Activated T-helper 1 cell treated with anti-CD3 and anti-CD28 coated beads, Interleukin-12 subunit alpha, Interleukin-12 subunit beta, Interleukin-2, Interleukin-4 antibody, amounts not matched to agents 30 ng/mL and 10 ng/mL and 1 ng/mL, durations not matched to agents 14 hours and 24 hours and 36 hours (primary cell): ENCODE data around the gene KCNMA1. TPM values are rescaled to one million over a fixed set of nuclear protein-coding genes. Genes with fewer than 3 reads are reported as not detected.

ENCODE experiments used
- DNase-seq: peaks from one replicate; pipeline ENCODE4 v3.0.0; 2021; ENCODE audit warnings: low spot score
- H3K27ac Mint-ChIP-seq: one replicate; pipeline ENCODE4 v1.8.0; 2021; ENCODE audit warnings: mild to moderate bottlenecking, mixed read lengths
- H3K27me3 Mint-ChIP-seq: one replicate; pipeline ENCODE4 v1.8.0; 2022; ENCODE audit warnings: mild to moderate bottlenecking, moderate library complexity, mixed read lengths; ENCODE audit not compliant: insufficient read depth
- H3K36me3 Mint-ChIP-seq: one replicate; pipeline ENCODE4 v1.8.0; 2021; ENCODE audit warnings: low read depth, mixed read lengths
- H3K4me1 Mint-ChIP-seq: one replicate; pipeline ENCODE4 v1.8.0; 2021; ENCODE audit warnings: low read depth, mixed read lengths
- H3K4me3 Mint-ChIP-seq: one replicate; pipeline ENCODE4 v1.8.0; 2021; ENCODE audit warnings: mild to moderate bottlenecking, moderate library complexity, mixed read lengths
- H3K9me3 Mint-ChIP-seq: one replicate; pipeline ENCODE4 v1.8.0; 2021; ENCODE audit warnings: mixed read lengths
- intact Hi-C: fragments of 100-400 bp; cut with micrococcal nuclease; formaldehyde crosslinking; loops from one replicate; pipeline ENCODE4 v1.15.1; 2024
- total RNA-seq: library from RNA; stranded (reverse); gene quantifications from 2 replicates; pipeline ENCODE4 v1.2.3, GENCODE V29; 2022

Gene KCNMA1
- total RNA-seq, 1 donor from 2014 or later, result not detected

GRCh38 chr10:77138541-77138940 lies 499.1 kb downstream of the KCNMA1 start:
- H3K4me1 Mint-ChIP-seq, result no peaks in the 10 kb centered on the region
- DNase-seq, result no peak
- H3K27me3 Mint-ChIP-seq, result peaks cover 3% of the 10 kb centered on the region
- intact Hi-C loops, result no loop called here
- no peaks in the 10 kb centered on the region for H3K36me3 Mint-ChIP-seq
- H3K9me3 Mint-ChIP-seq, result no peaks in the 10 kb centered on the region
- H3K27ac Mint-ChIP-seq, result no peak overlapping the region
- H3K4me3 Mint-ChIP-seq, result no peak overlapping the region

- no peak overlapping the region for H3K4me3 Mint-ChIP-seq
- no peak overlapping the region for H3K27ac Mint-ChIP-seq
- H3K4me1 Mint-ChIP-seq, result no peaks in the 10 kb centered on the region
- no peak for DNase-seq
- intact Hi-C loops, result no loop called here
- H3K9me3 Mint-ChIP-seq, result no peaks in the 10 kb centered on the region
- H3K36me3 Mint-ChIP-seq, result no peaks in the 10 kb centered on the region
- peaks cover 3% of the 10 kb centered on the region for H3K27me3 Mint-ChIP-seq
Observed at GRCh38 chr10:77135555-77135954, 502.1 kb downstream of the KCNMA1 start.

GRCh38 chr10:77131214-77131613 lies 506.4 kb downstream of the KCNMA1 start:
- DNase-seq, result no peak
- Mint-ChIP-seq H3K9me3 (no peaks in the 10 kb centered on the region), H3K36me3 (no peaks in the 10 kb centered on the region), H3K4me1 (no peaks in the 10 kb centered on the region), H3K27ac (no peak overlapping the region), H3K27me3 (peaks cover 3% of the 10 kb centered on the region), H3K4me3 (no peak overlapping the region)
- intact Hi-C loops, result no loop called here

GRCh38 chr10:77127243-77127642 lies 510.4 kb downstream of the KCNMA1 start:
- H3K4me3 Mint-ChIP-seq, result no peak overlapping the region
- H3K36me3 Mint-ChIP-seq, result no peaks in the 10 kb centered on the region
- no peaks in the 10 kb centered on the region for H3K4me1 Mint-ChIP-seq
- no peaks in the 10 kb centered on the region for H3K9me3 Mint-ChIP-seq
- H3K27ac Mint-ChIP-seq, result no peak overlapping the region
- DNase-seq, result no peak
- no peaks in the 10 kb centered on the region for H3K27me3 Mint-ChIP-seq
- intact Hi-C loops, result no loop called here

GRCh38 chr10:77125231-77125630 lies 512.4 kb downstream of the KCNMA1 start:
- no peak overlapping the region for H3K27ac Mint-ChIP-seq
- H3K4me1 Mint-ChIP-seq, result no peaks in the 10 kb centered on the region
- no peak overlapping the region for H3K4me3 Mint-ChIP-seq
- H3K27me3 Mint-ChIP-seq, result no peaks in the 10 kb centered on the region
- DNase-seq, result no peak
- no peaks in the 10 kb centered on the region for H3K36me3 Mint-ChIP-seq
- intact Hi-C loops, result no loop called here
- no peaks in the 10 kb centered on the region for H3K9me3 Mint-ChIP-seq

GRCh38 chr10:77123330-77123729 lies 514.3 kb downstream of the KCNMA1 start:
- Mint-ChIP-seq H3K27me3 (peaks cover 1% of the 10 kb centered on the region), H3K4me1 (no peaks in the 10 kb centered on the region), H3K4me3 (no peak overlapping the region), H3K9me3 (no peaks in the 10 kb centered on the region), H3K36me3 (no peaks in the 10 kb centered on the region), H3K27ac (no peak overlapping the region)
- no peak for DNase-seq
- intact Hi-C loops, result no loop called here

- Mint-ChIP-seq H3K4me1 (no peaks in the 10 kb centered on the region), H3K27me3 (peaks cover 4% of the 10 kb centered on the region), H3K4me3 (no peak overlapping the region), H3K36me3 (no peaks in the 10 kb centered on the region), H3K27ac (no peak overlapping the region), H3K9me3 (no peaks in the 10 kb centered on the region)
- no peak for DNase-seq
- intact Hi-C loops, result no loop called here
Observed at GRCh38 chr10:77121829-77122228, 515.8 kb downstream of the KCNMA1 start.

GRCh38 chr10:77120666-77121376 lies 516.8 kb downstream of the KCNMA1 start:
- Mint-ChIP-seq H3K4me3 (no peak overlapping the region), H3K27me3 (peaks cover 4% of the 10 kb centered on the region), H3K36me3 (no peaks in the 10 kb centered on the region), H3K27ac (no peak overlapping the region), H3K9me3 (no peaks in the 10 kb centered on the region), H3K4me1 (no peaks in the 10 kb centered on the region)
- no peak for DNase-seq
- intact Hi-C loops, result no loop called here

- Mint-ChIP-seq H3K4me1 (no peaks in the 10 kb centered on the region), H3K27me3 (peaks cover 4% of the 10 kb centered on the region), H3K4me3 (no peak overlapping the region), H3K36me3 (no peaks in the 10 kb centered on the region), H3K27ac (no peak overlapping the region), H3K9me3 (no peaks in the 10 kb centered on the region)
- intact Hi-C loops, result no loop called here
- DNase-seq, result no peak
Observed at GRCh38 chr10:77120012-77120411, 517.6 kb downstream of the KCNMA1 start.

GRCh38 chr10:77118603-77119282 lies 518.9 kb downstream of the KCNMA1 start:
- Mint-ChIP-seq H3K36me3 (no peaks in the 10 kb centered on the region), H3K27ac (no peak overlapping the region), H3K27me3 (peaks cover 4% of the 10 kb centered on the region), H3K4me3 (no peak overlapping the region), H3K4me1 (no peaks in the 10 kb centered on the region), H3K9me3 (no peaks in the 10 kb centered on the region)
- intact Hi-C loops, result no loop called here
- DNase-seq, result no peak

GRCh38 chr10:77117501-77117900 lies 520.1 kb downstream of the KCNMA1 start:
- H3K4me1 Mint-ChIP-seq, result no peaks in the 10 kb centered on the region
- peaks cover 4% of the 10 kb centered on the region for H3K27me3 Mint-ChIP-seq
- no peak overlapping the region for H3K27ac Mint-ChIP-seq
- no peak for DNase-seq
- no peaks in the 10 kb centered on the region for H3K36me3 Mint-ChIP-seq
- H3K4me3 Mint-ChIP-seq, result no peak overlapping the region
- intact Hi-C loops, result no loop called here
- H3K9me3 Mint-ChIP-seq, result no peaks in the 10 kb centered on the region

- H3K27ac Mint-ChIP-seq, result no peak overlapping the region
- intact Hi-C loops, result no loop called here
Observed at GRCh38 chr10:77116904-77117303, 520.7 kb downstream of the KCNMA1 start.

GRCh38 chr10:77114181-77114821 lies 523.3 kb downstream of the KCNMA1 start:
- intact Hi-C loops, result loop anchor here (5.0 kb wide), 1 partner anchor 77 kb away; no protein-coding TSS in a partner anchor
- Mint-ChIP-seq H3K27ac (no peak overlapping the region), H3K4me1 (no peaks in the 10 kb centered on the region), H3K36me3 (no peaks in the 10 kb centered on the region), H3K9me3 (no peaks in the 10 kb centered on the region), H3K27me3 (peaks cover 4% of the 10 kb centered on the region), H3K4me3 (no peak overlapping the region)
- no peak for DNase-seq

More at GRCh38 chr10:77116904-77117303, 520.7 kb downstream of the KCNMA1 start:
- no peak overlapping the region for H3K4me3 Mint-ChIP-seq
- H3K36me3 Mint-ChIP-seq, result no peaks in the 10 kb centered on the region
- H3K4me1 Mint-ChIP-seq, result no peaks in the 10 kb centered on the region
- no peak for DNase-seq
- H3K27me3 Mint-ChIP-seq, result peaks cover 4% of the 10 kb centered on the region
- H3K9me3 Mint-ChIP-seq, result no peaks in the 10 kb centered on the region
